Ammon's horn (tissue), 1 donor: ENCODE results near the gene PPP3CA.
A peak's percentile ranks its signal among the peaks of the same experiment; 100 is the strongest.

ENCODE experiments used
- DNase-seq: peaks from one replicate; pipeline ENCODE4 v3.0.0-alpha.2; 2016; ENCODE audit warnings: low spot score

PPP3CA gene

GRCh38 chr4:101288365-101289145 lies 58.8 kb downstream of the PPP3CA start:
- peak; percentile 53 for DNase-seq

- DNase-seq, result no peak
These were observed 60.0 kb downstream of the PPP3CA start for GRCh38 chr4:101287324-101287723.

DNA sequence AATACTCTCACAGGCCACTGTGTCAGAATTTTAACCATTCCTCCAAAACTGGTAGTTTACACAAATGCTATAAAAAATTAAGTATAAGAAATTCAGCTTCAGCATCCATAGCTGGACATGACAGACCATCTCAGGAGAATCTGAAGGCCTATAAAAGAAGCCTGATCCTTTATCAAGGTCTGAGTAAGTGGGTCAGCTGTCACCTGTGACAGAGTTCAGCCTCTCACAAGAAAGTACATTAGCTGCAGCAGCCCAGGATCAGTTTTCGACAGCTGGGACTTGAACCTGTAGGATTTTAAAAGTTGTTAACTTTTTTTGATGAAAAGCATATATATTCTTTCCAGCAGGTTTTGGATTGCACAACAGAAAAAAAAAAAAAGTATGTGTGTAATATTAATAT lies 60.7 kb downstream of the PPP3CA start:
- DNase-seq, result no peak

- no peak for DNase-seq
These were observed 61.3 kb downstream of the PPP3CA start for GRCh38 chr4:101285985-101286384.

DNA sequence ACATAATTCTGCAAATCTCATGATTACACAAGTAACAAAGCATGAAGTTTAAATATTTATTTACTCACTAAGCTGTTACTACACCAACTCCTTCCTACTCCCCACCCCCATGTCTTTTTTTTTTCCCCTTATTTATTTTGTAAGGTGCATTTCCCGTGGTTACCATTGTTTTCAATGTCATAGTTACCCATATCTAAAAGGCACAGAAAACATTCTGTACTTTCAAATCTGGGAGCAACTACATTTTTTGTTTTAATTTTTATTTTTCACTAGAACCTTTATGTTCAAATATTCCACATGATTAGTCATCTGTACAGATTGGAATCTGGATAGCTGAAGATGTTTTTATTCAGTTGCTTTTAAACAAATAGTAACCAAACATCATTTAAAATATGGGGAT lies 62.8 kb downstream of the PPP3CA start:
- no peak for DNase-seq

GRCh38 chr4:101283434-101283833 lies 63.9 kb downstream of the PPP3CA start:
- DNase-seq, result no peak

DNA sequence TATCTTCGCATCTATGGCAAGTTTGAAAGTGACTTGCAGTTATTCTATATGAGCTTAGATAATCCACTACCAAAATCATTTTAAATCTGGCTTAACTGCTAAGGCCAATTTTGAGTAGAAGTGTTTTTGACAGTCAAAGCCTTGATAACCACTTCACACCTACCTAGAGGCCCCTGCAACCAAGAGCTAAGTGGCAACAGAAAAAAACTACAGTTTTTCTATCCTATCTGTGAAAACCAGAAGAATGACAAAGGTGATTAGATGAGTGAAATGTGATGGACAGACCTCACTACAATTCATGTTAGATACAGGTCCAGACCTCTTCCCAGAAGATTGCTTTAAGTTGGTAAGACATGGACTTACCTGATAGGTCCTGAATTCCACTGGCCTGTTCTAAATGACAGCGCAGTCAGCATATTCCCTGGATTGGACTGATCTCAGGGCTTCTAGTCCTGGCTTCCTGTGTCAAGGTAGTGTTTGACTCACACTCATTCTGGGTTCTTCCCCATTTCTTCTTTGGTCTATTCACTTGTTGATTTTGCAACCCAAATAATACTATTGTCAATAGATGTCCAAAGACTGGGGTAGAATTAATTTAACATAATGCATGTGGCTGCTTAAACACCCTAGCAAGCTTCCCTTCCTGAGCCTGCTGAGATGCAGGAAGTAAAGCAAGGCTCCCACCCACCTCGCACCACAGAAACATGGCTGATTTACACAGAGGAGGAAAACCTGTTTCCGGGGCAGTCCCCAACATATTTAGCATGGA lies 65.1 kb downstream of the PPP3CA start:
- DNase-seq, result no peak

DNA sequence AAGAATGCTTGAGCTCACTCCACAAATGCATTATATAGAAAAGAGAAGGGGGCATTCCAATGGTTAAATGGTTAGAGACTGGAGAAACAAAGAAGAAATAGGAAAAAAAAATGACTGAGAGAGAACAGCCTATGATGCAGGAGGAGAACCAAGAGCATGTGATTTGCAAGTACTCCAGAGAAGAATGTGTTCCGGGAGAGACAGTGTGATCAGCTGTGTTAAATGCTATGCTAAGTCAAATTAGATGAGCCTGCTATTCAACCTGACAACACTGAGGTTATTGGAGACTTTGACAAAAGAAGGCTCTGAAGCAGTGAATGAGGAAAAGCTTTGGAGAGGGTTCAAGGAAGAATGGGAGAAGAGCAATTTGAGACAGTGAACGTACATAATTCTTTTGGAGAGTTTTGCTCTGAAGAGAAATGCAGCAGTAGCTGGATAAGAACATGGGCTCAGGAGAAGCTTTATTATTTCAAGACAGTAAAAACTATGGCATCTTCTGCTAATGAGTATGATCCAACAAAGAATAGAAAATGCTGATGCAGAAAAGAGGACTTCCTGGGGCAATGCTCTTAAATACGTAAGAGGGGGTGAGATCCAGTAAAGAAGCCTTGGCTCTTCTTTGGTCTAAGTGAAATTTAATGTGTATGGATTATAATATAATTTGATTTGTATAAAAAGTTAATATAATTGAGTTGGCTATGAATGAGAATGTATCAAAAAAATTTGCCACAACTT lies 66.3 kb downstream of the PPP3CA start:
- peak; percentile 29 for DNase-seq

GRCh38 chr4:101279377-101279871 lies 67.9 kb downstream of the PPP3CA start:
- peak; percentile 47 for DNase-seq

- no peak for DNase-seq
These were observed 69.7 kb downstream of the PPP3CA start for GRCh38 chr4:101277671-101278070.

DNA sequence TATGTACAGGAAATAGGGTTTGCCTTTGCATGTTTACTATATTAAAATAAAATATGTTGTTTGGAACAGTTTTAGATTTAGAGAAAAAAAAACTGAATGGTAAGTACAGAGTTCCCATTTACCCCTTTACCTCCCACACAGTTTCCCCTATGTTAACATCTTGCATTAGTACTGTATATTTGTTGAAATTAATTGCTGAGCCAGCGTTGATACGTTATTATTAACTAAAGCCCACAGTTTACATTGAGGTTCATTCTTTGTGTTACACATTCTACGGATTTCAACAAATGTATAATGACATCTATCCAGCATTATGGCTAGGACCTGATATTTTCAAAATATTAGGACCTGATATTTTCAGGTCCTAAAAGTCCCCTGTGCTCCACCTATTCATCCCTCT lies 70.7 kb downstream of the PPP3CA start:
- no peak for DNase-seq

DNA sequence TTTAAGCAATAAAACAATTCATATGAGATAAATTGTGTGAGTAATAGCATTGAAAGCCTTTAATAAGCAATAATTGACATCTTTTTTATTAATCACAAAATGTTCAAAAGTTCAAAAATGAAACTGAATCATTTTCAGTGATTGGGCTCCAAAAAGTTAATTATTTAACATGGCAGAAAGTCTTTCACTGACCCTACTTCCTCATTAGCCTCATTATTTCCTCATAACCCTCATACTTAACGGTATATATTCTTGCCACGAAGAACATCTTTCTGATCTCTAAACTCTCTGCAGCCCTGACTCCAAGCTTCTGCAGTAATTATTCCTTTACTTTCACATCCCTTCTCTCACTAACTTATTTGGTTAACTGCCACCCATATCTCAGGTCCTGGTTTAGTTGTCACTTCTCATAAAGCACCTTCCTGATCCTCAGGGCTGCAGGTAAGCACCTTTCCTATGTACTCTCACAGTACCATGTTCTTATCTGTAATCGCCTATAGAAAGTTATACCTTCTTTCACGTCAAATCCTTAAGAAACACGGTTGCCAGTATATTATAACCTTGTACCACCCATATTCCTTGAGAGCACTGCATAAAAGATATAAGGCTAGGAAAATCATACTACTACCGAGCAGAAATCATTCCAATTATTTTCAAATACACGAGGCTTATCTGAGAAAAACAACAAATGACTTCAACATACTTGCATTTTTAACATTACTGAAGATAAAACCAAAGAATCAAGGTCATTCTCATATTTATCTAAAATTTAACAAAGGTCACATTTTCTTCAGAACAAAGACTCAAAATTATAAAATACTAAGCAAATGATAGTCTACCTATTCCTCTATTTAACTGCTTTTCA lies 72.2 kb downstream of the PPP3CA start:
- DNase-seq, result no peak

DNA sequence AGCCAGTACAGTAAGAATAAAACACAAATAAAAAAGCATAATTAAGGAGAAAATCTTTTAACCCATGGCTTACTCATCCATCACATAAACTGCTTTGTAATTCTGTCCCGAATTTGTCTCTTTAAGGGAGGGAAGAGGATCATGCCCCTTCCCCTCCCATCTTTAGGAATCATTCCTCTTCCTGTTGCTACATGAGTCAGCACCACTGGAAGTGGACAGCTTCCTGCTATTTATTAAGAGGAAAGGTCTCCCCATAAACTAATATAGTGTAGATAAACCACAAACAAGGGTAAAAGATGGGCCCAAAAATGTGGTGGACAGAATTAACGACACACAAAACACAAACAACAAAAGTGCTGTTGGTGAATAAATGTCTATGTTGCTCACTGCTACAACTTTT lies 75.8 kb downstream of the PPP3CA start:
- no peak for DNase-seq

GRCh38 chr4:101269682-101270081 lies 77.6 kb downstream of the PPP3CA start:
- no peak for DNase-seq

DNA sequence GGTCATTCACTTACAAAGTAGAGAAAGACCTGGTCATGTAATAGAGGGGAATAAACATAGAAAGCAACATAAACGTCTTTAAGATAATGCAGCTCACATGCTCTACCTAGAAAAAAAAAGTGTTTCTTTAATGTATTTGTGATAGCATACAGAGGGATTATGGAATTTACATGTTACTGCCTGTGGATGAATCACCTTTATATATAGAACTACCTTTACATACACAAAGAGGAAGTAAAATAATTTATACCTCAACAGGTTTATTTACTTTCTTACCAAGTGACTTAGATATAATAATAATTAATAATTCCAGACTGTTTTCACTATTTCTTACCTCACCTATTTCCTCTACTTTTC lies 81.5 kb downstream of the PPP3CA start:
- DNase-seq, result no peak

- DNase-seq, result no peak
These were observed 82.1 kb downstream of the PPP3CA start for GRCh38 chr4:101264993-101265815.

DNA sequence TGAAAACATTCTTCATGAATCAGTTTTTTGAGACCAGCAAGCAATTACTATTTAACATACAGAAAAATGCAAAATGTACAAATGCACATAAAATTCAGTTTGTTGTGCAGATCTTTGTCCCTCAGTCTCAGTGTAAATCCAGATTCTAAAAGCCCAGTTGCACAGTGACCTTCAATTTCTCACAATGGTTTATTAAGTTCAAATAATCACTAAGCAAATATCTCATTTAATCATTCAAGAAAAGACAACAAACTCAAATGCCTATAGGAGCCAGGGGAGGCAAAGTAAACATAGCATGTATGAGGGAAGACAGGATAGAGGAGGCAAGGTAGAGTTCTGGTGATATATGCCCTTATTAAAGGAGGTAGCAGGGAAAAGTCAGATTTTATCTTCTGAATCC lies 82.8 kb downstream of the PPP3CA start:
- DNase-seq, result no peak

GRCh38 chr4:101262683-101263082 lies 84.6 kb downstream of the PPP3CA start:
- DNase-seq, result no peak

DNA sequence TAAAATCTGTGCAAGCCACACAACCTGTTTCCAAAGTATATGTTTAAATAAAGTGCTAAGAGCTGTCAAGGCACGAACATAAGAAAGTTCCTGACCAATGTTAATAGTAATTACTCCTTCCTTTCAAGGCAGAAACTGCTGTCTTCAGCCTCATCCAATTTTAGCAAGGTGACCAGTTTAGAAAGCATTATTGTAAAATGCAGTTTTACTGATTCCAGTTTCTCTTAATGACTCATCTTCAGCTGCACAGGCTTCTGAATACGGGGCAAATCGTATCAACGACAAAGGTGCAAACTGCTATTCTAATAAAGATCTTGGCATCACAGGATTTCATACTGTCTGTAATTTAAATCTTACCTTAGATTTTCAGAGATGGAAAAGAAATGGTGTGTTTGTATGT lies 87.5 kb downstream of the PPP3CA start:
- DNase-seq, result no peak

DNA sequence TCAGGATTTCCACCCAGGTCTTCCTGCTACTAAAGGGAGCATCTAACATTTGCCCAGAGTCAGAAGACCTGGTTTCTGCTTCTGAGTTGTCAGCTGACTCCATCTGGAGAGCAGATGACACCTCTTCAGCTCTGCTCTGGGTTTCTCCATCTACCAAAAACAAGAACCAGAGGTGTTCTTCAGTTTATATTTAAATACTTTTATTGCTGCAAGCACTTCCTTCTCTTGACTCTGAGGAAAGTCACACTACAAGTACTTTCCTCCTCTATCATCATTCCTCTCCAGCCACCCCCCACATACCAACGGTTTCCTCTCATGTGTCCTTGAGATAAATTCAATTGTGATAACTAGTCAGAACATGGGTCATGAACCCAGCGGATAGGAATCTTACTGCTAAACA lies 88.4 kb downstream of the PPP3CA start:
- DNase-seq, result no peak

- no peak for DNase-seq
These were observed 91.1 kb downstream of the PPP3CA start for GRCh38 chr4:101256222-101256621.
